Measurements from ENCODE around the gene GRB7. TPM values are rescaled to one million over a fixed set of nuclear protein-coding genes. Genes with fewer than 3 reads are reported as not detected.

GRB7 gene
- total and polyA plus RNA-seq, 9 of the 15 experiments (the other 6 are each of a cell fraction or from before 2014, with no cell fraction given) = 0.04 to 6.2 (median 2.2) TPM

DNA sequence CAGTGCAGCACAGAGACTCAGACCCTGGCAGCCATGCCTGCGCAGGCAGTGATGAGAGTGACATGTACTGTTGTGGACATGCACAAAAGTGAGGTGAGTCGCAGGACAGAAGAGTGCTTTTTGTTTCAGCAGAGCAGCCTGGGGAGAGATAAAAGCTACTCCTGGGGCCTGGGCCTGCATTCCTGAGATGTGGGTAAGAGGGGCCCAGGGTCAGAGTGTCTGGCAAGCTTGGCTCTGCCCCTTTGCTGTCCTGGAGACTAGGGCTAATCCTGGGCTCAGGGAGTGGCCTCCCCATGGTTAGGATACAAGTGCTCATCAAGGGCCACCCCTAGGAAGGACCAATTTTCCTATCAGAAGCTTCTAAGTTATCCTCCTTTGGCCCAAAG, 42.7 kb upstream of the GRB7 start:
- H3K36me3 ChIP-seq (ENCODE audit: control insufficient read depth, insufficient read depth, low read length) = no peaks in the 10 kb centered on the region; the same call in 2 of the 3 replicates
- H3K27me3 ChIP-seq (ENCODE audit: control insufficient read depth in 2 of 2, insufficient read depth in 2 of 2, low read length in 2 of 2) = no peaks in the 10 kb centered on the region
- DNase-seq (ENCODE audit: extremely low read depth in 1 of 4, low spot score in 3 of 4) (no peak), ATAC-seq (no peak; the same call in 1 of the 3 replicates), FAIRE-seq (no peak)
- H3K4me1 ChIP-seq (replicated peaks in 1 of 2; ENCODE audit: control insufficient read depth in 2 of 2, insufficient read depth in 2 of 2, low read length in 2 of 2) = peaks cover 0 to 9% of the 10 kb centered on the region in 2 experiments; a peak in 2 of 5 replicates
- no peak overlapping the region for H3K27ac ChIP-seq (ENCODE audit: extremely low read depth, low read depth, low read length)
- no peak overlapping the region for H3K4me3 ChIP-seq
- ChIA-PET POLR2A (interaction anchor here (0.6 to 1.9 kb wide), 7 partner anchors 10 to 88 kb away, joined by 3 to 6 read pairs (median 4); partner anchors contain the start of gene NEUROD2), CTCF (ENCODE audit: low intra/inter-chr PET ratio) (no interaction called here)
- no TSS peak for BruUV-seq (replicated peaks)
- peak overlapping the region in 1 of 2 experiments; percentile 38; a peak in 1 of 4 replicates for H3K9ac ChIP-seq (ENCODE audit: insufficient read depth in 1 of 2, low read depth in 2 of 2, low read length in 2 of 2)
- no peaks in the 10 kb centered on the region for H3K79me2 ChIP-seq (ENCODE audit: control insufficient read depth, insufficient read depth, low read length)
- H2AFZ ChIP-seq (ENCODE audit: low read depth, low read length) = no peak overlapping the region
- H3K9me3 ChIP-seq (replicated peaks; ENCODE audit: control insufficient read depth, insufficient read depth, low read depth, low read length) = no peaks in the 10 kb centered on the region
- no peak for TF ChIP-seq USF2 (CRISPR knock-in tag; IDR thresholded peaks at IDR 0.05)
- no peak for TF ChIP-seq SIX5 (IDR thresholded peaks at IDR 0.05; ENCODE audit: borderline replicate concordance in 1 of 2, insufficient read depth in 1 of 2, low read depth in 1 of 2, low read length in 2 of 2)
- TF ChIP-seq ZNF124 (CRISPR knock-in tag; IDR thresholded peaks at IDR 0.05) = no peak
- no peak for TF ChIP-seq JUN (IDR thresholded peaks at IDR 0.05; ENCODE audit: borderline replicate concordance, low read depth, low read length)
- no peak for TF ChIP-seq JUN (CRISPR knock-in tag; IDR thresholded peaks at IDR 0.05; ENCODE audit: borderline replicate concordance)
- TF ChIP-seq, protein P1, sequence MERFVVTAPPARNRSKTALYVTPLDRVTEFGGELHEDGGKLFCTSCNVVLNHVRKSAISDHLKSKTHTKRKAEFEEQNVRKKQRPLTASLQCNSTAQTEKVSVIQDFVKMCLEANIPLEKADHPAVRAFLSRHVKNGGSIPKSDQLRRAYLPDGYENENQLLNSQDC (CRISPR knock-in tag; IDR thresholded peaks at IDR 0.05) = no peak
- no peak for TF ChIP-seq CXXC5 (CRISPR knock-in tag; IDR thresholded peaks at IDR 0.05)
- no peak for TF ChIP-seq EWSR1 (IDR thresholded peaks at IDR 0.05; ENCODE audit: borderline replicate concordance, low read depth, partially characterized antibody)
- TF ChIP-seq PHB2 (IDR thresholded peaks at IDR 0.05; ENCODE audit: low read depth) = no peak
- no peak for TF ChIP-seq RBM17 (IDR thresholded peaks at IDR 0.05; ENCODE audit: borderline replicate concordance, low read depth, low read length)
- no peak for TF ChIP-seq SRSF3 (IDR thresholded peaks at IDR 0.05; ENCODE audit: insufficient read depth, low read length)
- no peak for TF ChIP-seq ZNF263 (CRISPR knock-in tag; IDR thresholded peaks at IDR 0.05; ENCODE audit: borderline replicate concordance)
- no peak for TF ChIP-seq ZNF274 (IDR thresholded peaks at IDR 0.05; ENCODE audit: borderline replicate concordance, low read depth, low read length)
- TF ChIP-seq RBM15 (IDR thresholded peaks at IDR 0.05; ENCODE audit: insufficient read depth, low read length) = no peak
- TF ChIP-seq TRIM24 (IDR thresholded peaks at IDR 0.05) = no peak
- TF ChIP-seq PCBP2 (IDR thresholded peaks at IDR 0.05; ENCODE audit: low read depth, low read length, poor library complexity, severe bottlenecking) = no peak
- TF ChIP-seq ILF3 (IDR thresholded peaks at IDR 0.05; ENCODE audit: borderline replicate concordance) = no peak
- no peak for TF ChIP-seq ZNF324 (CRISPR knock-in tag; IDR thresholded peaks at IDR 0.05)
- no peak for TF ChIP-seq SIN3A (IDR thresholded peaks at IDR 0.05; ENCODE audit: borderline replicate concordance in 2 of 2, control insufficient read depth in 1 of 2, low read depth in 2 of 2, low read length in 2 of 2)
- TF ChIP-seq, protein P2, sequence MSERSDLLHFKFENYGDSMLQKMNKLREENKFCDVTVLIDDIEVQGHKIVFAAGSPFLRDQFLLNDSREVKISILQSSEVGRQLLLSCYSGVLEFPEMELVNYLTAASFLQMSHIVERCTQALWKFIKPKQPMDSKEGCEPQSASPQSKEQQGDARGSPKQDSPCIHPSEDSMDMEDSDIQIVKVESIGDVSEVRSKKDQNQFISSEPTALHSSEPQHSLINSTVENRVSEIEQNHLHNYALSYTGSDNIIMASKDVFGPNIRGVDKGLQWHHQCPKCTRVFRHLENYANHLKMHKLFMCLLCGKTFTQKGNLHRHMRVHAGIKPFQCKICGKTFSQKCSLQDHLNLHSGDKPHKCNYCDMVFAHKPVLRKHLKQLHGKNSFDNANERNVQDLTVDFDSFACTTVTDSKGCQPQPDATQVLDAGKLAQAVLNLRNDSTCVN (CRISPR knock-in tag; IDR thresholded peaks at IDR 0.05) = no peak
- no peak for TF ChIP-seq NFXL1 (CRISPR knock-in tag; IDR thresholded peaks at IDR 0.05)
- no peaks in the 10 kb centered on the region for H4K20me1 ChIP-seq (replicated peaks; ENCODE audit: control insufficient read depth, insufficient read depth, low read length)
- intact Hi-C loops (cut with micrococcal nuclease) = no loop called here
- H3K4me2 ChIP-seq (ENCODE audit: insufficient read depth, low read length) = no peak overlapping the region
- in situ Hi-C loops (cut with MboI) = no loop called here
- WGBS (ENCODE audit: insufficient coverage, low coverage, missing lambda C conversion rate) = 52% methylated on average over 2 of the region's 2 CpGs
- H3K9me1 ChIP-seq (ENCODE audit: control insufficient read depth, insufficient read depth, low read length) = no peaks in the 10 kb centered on the region

Measured in K562 (cell line).